Measurements from ENCODE around the gene FOXF2.
"Not testable (repeated sequence)": the region's sequence is repeated elsewhere in the genome, so short reads cannot be mapped to it uniquely, and the experiment has no call there.

Gene FOXF2

DNA sequence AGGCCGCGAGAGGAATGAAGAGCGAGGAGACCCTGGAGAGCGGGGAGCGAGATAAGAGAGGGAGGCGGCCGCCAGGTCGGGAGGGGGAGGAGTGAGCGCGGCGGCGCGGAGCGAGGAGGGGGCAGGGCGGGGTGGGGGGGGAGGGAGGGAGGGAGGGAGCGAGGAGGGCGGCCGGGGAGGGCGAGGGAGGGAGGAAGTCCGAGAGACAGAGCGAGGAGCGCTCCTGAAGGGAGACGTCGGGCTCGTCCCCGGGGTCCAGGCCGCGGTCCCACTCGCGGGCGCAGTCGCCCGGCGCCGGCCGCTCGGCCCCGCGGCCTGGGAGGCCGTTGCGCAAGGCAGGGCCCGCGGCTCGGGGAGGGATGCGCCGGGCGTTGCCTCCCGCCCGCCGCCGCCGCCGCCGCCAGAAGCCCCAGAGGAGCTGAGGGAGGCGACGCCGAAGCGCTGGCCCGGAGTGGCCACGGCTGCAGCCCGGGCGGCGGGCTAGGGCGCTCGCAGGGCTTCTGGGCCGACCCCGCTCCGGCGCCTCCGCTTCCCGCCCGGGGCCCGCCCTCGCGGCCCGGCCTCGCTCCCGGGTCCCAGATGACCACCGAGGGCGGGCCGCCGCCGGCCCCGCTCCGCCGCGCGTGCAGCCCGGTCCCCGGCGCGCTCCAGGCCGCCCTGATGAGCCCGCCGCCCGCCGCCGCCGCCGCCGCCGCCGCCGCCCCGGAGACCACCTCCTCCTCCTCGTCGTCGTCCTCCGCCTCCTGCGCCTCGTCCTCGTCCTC, at the start of gene FOXF2:
TSS of gene FOXF2 (plus strand) at position 208 of the 764 bp plus-strand sequence. CDS start at position 580, 372 bp downstream.
- DNase-seq (ENCODE audit: low spot score): no peak
- FAIRE-seq: no peak

DNA sequence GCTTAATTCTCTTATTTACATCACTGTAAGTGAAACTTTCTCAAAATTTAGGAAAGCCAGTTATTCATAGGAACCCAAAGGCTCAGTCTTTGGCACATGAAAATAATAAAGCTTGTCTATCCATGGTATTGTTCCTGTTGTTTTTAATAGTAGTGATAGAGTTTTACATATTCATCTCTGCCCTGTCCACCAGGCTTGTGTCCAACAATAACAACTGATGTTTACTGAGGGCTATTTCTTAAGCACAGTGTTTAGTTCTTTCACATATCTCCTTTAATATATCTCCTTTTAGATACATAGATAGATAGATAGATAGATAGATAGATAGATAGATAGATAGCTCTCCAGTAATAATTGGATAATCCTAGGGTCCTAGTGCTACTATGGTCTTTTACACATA, 43.3 kb upstream of the FOXF2 start:
- no peak for DNase-seq (ENCODE audit: low spot score)
- no peak for FAIRE-seq

DNA sequence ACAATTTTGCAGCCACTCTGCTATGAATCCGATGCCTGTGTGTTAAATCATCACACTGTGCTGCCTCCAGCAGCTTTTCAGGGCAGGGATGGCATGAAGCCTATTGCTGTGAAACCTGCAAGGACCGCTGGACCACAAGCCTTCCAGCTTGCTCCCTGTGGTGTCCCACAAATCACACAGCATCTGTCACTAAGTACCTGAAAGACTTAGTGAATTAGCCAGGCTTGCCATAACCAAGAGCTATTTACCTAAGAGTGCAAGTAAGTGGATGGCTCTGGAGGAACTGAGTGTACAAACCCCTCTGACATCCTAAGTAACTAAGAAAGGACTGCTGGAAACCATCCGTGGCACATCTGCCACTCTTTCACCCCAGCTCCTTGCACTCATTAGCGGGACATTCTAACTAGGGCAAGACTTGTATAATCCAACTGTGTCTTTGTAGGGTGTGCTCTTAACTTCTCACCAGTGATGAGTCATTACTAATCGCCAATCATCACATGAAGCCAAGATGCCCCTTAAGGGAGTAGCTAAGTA, 42.8 kb upstream of the FOXF2 start:
- FAIRE-seq (no peak), DNase-seq (ENCODE audit: low spot score) (no peak)

GRCh38 chr6:1347161-1347560, 42.2 kb upstream of the FOXF2 start:
- no peak for DNase-seq (ENCODE audit: low spot score)
- FAIRE-seq: no peak

- no peak for DNase-seq (ENCODE audit: low spot score)
Observed at GRCh38 chr6:1348675-1349074, 40.7 kb upstream of the FOXF2 start.

GRCh38 chr6:1349655-1350054, 39.7 kb upstream of the FOXF2 start:
- DNase-seq (ENCODE audit: low spot score) (no peak), FAIRE-seq (no peak)

More at GRCh38 chr6:1348675-1349074, 40.7 kb upstream of the FOXF2 start:
- FAIRE-seq: no peak

- no peak for DNase-seq (ENCODE audit: low spot score)
- FAIRE-seq: no peak
Observed at GRCh38 chr6:1351381-1352008, 37.9 kb upstream of the FOXF2 start.

DNA sequence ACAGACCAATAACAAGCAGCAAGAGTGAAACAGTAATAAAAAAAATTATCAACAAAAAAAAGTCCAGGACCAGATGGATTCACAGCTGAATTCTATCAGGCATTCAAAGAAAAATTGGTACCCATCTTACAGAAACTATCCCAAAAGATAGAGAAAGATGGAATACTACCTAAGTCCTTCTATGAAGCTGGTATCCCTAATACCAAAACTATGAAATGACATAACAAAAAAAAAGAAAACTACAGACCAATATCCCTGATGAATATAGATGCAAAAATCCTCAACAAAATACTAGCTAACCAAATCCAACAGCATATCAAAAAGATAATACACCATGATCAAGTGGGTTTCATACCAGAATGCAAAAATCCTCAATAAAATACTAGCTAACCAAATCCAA, 34.3 kb upstream of the FOXF2 start:
- FAIRE-seq; DNase-seq (ENCODE audit: low spot score): not testable (repeated sequence)

- not testable (repeated sequence) for FAIRE-seq; DNase-seq (ENCODE audit: low spot score)
Observed at GRCh38 chr6:1361717-1362116, 27.7 kb upstream of the FOXF2 start.

- FAIRE-seq: no peak
- DNase-seq (ENCODE audit: low spot score): no peak
Observed at GRCh38 chr6:1362643-1363042, 26.7 kb upstream of the FOXF2 start.

DNA sequence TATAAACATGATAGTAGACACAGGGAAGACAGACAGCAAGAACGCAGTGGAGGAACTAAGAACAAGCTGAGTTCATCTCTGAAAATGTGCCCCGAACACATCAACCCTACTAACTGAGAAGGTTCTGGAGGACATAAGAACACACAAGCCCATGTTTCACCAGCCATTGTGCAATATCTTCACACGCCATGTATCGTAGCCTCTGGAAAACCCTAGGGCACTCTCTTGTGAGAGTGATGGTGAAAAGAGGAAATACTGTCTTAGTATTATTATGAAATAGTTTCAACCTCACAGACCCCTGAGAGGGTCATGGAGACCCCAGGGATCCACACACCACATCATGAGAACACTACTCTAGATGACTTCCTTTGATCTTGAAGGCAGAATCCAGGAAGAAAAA, 26.1 kb upstream of the FOXF2 start:
- no peak for DNase-seq (ENCODE audit: low spot score)
- FAIRE-seq: no peak

GRCh38 chr6:1363729-1364572, 25.4 kb upstream of the FOXF2 start:
- DNase-seq (ENCODE audit: low spot score) (no peak), FAIRE-seq (no peak)

DNA sequence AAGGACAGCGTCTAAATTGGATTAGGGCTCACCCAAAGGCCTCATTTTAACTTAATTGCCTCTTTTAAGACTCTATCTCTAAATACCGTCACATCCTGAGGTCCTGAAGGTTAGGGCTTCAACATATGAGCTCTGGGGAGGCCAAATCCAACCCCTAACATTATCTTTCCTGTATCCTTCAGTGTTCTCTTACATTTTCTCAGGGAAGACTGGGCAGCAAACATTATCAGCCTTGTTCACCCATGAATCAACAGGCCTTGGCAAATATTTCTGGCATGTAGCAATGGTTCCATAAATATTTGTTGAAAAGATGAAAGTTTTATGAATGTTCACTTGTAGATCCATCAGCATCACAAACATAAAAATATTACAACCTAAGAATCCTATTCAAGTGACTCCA, 24.6 kb upstream of the FOXF2 start:
- no peak for FAIRE-seq
- DNase-seq (ENCODE audit: low spot score): no peak

DNA sequence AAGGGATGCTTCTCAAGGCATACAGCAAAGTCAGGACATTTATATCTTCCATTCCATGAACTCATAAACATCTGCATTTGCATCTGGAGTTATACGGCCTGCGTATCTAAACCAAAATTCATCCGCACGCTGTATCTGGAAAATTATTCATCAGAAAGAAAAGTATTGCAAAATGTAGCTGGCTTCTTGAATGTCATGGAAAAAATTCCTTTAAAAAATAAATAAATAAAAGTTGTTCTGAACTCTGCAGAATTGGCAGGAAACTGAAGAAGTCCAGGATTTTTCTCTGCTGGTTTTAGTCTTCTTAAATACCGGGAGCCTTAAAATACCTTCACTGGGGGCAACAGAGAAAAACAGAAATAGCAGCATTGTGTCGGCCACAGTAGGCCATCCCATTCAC, 23.7 kb upstream of the FOXF2 start:
- no peak for FAIRE-seq
- DNase-seq (ENCODE audit: low spot score): no peak

- no peak for DNase-seq (ENCODE audit: low spot score)
- FAIRE-seq: no peak
Observed at GRCh38 chr6:1367771-1368170, 21.6 kb upstream of the FOXF2 start.

DNA sequence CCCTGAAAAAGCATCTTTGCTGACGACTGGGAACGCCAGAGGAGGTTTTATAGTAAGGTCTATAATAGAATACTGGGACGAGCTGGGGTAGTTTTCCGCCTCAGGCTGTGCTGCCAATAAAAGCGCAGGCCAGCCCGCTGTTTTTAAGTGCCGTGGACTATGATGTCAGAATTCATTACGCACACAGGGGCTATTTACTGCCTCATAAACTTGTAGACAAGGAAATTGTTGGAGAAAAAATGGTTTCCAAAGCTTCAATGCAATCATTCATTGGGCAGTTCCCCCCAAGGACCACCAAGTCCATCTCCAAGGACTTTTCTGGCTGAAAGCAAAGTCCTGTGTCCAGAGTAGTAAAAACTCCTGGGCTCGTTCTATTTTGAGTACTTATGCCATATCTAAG, 20.4 kb upstream of the FOXF2 start:
- DNase-seq (ENCODE audit: low spot score) (no peak), FAIRE-seq (no peak)

- not testable (repeated sequence) for DNase-seq (ENCODE audit: low spot score); FAIRE-seq
Observed at GRCh38 chr6:1369695-1370094, 19.7 kb upstream of the FOXF2 start.

GRCh38 chr6:1371933-1372332, 17.4 kb upstream of the FOXF2 start:
- no peak for FAIRE-seq

GRCh38 chr6:1372690-1373089, 16.7 kb upstream of the FOXF2 start:
- no peak for FAIRE-seq
- DNase-seq (ENCODE audit: low spot score): no peak

More at GRCh38 chr6:1371933-1372332, 17.4 kb upstream of the FOXF2 start:
- no peak for DNase-seq (ENCODE audit: low spot score)

GRCh38 chr6:1376653-1377052, 12.7 kb upstream of the FOXF2 start:
- DNase-seq (ENCODE audit: low spot score) (no peak), FAIRE-seq (no peak)

DNA sequence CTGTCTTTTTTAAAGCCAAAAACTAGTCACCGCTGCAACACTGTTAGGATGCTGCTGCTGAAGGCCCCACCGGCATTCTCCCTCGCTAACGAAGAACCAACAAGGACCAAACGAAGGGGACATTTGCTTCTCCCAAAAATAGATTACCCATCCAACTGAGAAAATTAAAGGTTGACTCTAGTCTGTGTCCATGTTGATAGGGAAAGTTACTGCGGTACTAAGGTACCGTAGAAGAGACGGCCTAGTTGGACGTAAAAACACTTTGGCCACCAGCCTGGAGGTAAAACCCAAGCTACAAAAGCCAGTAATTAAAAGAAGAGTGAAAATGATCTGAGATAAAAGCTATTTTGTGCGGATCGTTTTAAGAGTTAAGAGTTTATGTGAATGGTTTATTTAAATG, 11.8 kb upstream of the FOXF2 start:
- FAIRE-seq (no peak), DNase-seq (ENCODE audit: low spot score) (no peak)

Measured in RCC 7860 (cell line).